LNCaP clone FGC (cell line): ENCODE results near the gene XYLT1.

Experiments
- DNase-seq: peaks from one replicate; pipeline ENCODE4 v3.0.0-alpha.2; 2011; ENCODE audit warnings: low read depth
- H3K4me3 ChIP-seq: 2 replicates; pipeline ENCODE4 v1.5.1; 2011; ENCODE audit warnings: mild to moderate bottlenecking, low read depth, low read length, control low read depth
- TF ChIP-seq, protein P1 (sequence below): IDR thresholded peaks from 2 replicates; pipeline ENCODE4 v1.5.1; 2012; ENCODE audit warnings: mild to moderate bottlenecking; ENCODE audit not compliant: control insufficient read depth, insufficient read depth; ENCODE audit errors: extremely low read depth

XYLT1 gene

DNA sequence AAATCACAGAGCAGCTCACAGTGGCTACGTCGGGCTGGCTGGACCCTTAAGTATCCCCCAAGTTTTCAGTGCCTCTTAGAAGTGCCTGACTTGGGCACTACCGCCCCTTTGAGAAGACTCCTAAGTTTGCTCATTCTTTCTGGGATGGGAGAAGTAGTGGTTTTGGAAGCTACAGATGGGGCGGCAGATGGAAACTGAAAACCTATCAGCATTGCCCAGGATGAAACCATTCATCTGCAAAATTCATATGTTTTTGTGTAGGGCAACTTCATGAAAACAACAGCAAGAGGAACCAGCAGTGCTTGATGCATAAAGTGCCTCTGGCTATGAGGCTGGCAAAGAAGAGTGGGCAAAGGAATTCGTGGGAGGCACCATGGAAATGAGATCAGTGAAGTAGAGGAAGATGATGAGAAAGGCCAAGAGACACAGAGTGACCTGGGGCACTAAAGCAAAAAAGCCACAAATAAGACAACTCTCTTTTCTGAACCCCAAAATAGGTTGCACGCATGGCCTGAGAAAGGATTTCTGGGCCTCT is 277.1 kb downstream of the XYLT1 start:
- H3K4me3 ChIP-seq, result no peak overlapping the region
- DNase-seq, result no peak
- TF ChIP-seq, protein P1, sequence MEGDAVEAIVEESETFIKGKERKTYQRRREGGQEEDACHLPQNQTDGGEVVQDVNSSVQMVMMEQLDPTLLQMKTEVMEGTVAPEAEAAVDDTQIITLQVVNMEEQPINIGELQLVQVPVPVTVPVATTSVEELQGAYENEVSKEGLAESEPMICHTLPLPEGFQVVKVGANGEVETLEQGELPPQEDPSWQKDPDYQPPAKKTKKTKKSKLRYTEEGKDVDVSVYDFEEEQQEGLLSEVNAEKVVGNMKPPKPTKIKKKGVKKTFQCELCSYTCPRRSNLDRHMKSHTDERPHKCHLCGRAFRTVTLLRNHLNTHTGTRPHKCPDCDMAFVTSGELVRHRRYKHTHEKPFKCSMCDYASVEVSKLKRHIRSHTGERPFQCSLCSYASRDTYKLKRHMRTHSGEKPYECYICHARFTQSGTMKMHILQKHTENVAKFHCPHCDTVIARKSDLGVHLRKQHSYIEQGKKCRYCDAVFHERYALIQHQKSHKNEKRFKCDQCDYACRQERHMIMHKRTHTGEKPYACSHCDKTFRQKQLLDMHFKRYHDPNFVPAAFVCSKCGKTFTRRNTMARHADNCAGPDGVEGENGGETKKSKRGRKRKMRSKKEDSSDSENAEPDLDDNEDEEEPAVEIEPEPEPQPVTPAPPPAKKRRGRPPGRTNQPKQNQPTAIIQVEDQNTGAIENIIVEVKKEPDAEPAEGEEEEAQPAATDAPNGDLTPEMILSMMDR, result no peak

GRCh38 chr16:17184026-17184425 is 286.7 kb downstream of the XYLT1 start:
- DNase-seq, result no peak

DNA sequence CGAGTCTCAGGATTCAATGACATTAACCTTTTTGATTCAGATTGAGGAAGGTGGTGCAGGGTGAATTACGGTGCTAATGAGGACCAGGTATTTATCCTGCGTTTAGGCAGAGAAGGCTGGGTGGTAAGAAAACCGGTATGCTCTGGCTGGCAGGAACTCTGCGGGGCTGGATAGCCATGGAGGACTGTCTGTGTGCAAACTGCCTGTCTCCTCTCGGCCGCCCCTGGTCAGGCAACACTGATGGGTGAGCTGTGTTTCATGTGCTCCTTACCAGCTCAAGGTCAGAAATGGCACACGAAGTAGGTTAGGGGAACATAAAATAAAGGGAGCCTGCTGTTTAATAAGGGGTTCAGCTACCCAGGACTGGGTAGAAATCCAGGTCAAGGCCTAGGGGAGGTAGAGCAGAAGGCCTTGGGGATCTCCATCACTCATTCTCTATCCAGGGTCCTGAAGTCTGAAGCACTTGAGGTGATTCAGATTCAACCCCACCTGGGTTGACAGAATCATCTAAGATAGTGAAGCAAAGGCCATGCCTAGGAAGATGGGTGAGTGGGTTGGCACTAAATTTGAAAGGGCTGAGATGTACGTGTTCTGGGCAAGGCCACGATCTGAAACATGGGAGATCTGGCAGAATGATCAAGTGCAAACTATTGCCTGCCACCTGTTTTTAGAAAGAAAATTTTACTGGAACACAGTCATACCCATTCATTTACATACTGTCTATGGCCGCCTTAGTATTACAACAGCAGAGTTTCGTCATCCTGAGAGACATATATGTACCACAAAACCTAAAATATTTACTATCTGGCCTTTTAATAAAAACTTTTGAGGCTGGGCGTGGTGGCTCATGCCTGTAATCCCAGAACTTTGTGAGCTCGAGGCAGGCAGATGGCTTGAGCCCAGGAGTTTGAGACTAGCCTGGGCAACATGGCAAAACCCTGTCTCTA is 292.5 kb downstream of the XYLT1 start:
- no peak for DNase-seq
- TF ChIP-seq, protein P1, result no peak
- H3K4me3 ChIP-seq, result no peak overlapping the region

More at GRCh38 chr16:17184026-17184425, 286.7 kb downstream of the XYLT1 start:
- no peak overlapping the region for H3K4me3 ChIP-seq
- TF ChIP-seq, protein P1, result no peak

- no peak overlapping the region for H3K4me3 ChIP-seq
- DNase-seq, result no peak
- TF ChIP-seq, protein P1, result no peak
Measured at GRCh38 chr16:17177242-17177958, 293.4 kb downstream of the XYLT1 start.

DNA sequence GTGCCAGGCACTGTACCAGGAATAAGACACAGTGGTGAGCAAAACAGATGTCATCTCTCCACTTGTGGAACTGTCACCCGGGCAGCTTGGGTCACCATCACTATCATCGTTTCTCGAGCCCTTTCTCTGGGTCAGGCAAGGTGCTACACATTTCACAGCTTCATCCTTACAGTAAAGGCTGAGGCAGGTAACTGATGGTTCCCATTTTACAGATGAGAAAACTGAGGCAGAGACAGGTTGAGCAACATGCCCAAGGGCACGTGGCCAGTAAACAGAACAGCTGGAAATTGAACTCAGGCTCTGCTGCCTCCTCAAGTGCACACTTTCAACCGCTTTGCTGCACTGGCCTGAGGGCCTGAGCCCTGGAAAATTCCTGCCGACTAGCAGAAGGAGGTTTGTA is 294.6 kb downstream of the XYLT1 start:
- no peak overlapping the region for H3K4me3 ChIP-seq

GRCh38 chr16:17173281-17173680 is 297.5 kb downstream of the XYLT1 start:
- H3K4me3 ChIP-seq, result no peak overlapping the region
- DNase-seq, result no peak
- TF ChIP-seq, protein P1, result no peak

More for the DNA sequence above, 294.6 kb downstream of the XYLT1 start:
- DNase-seq, result no peak
- TF ChIP-seq, protein P1, result no peak
